Femur (tissue), 1 donor: ENCODE data around the gene HDGFL1.

Experiments used
- DNase-seq: peaks from one replicate; pipeline ENCODE4 v3.0.0-alpha.2; 2017

HDGFL1 gene

DNA sequence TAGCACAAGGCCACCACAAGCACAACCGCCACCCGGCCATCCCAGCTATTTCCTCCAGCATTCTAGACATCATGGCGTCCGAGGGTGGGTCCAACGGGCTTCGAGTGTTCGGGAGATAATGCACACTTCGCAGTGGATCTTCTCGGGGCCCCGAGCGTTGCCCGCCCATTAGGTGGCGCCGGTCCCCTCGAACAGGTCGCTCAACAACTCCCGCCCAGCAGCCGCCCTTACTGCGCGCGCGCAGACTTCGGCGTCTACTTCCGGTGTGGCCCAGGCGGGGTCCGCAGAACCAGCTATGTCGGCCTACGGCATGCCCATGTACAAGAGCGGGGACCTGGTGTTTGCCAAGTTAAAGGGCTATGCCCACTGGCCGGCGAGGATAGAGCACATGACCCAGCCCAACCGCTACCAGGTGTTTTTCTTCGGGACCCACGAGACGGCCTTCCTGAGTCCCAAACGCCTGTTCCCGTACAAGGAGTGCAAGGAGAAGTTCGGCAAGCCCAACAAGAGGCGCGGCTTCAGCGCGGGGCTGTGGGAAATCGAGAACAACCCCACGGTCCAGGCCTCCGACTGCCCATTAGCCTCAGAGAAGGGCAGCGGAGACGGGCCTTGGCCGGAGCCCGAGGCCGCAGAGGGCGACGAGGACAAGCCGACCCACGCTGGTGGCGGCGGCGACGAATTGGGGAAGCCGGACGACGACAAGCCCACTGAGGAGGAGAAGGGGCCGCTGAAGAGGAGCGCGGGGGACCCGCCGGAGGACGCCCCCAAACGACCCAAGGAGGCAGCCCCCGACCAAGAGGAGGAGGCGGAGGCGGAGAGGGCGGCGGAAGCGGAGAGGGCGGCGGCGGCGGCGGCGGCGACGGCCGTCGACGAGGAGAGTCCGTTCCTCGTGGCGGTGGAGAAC lies at the start of gene HDGFL1:
TSS of gene HDGFL1 (plus strand) at position 286 of the 904 bp plus-strand sequence. CDS start at position 296, 10 bp downstream.
- DNase-seq, result no peak

DNA sequence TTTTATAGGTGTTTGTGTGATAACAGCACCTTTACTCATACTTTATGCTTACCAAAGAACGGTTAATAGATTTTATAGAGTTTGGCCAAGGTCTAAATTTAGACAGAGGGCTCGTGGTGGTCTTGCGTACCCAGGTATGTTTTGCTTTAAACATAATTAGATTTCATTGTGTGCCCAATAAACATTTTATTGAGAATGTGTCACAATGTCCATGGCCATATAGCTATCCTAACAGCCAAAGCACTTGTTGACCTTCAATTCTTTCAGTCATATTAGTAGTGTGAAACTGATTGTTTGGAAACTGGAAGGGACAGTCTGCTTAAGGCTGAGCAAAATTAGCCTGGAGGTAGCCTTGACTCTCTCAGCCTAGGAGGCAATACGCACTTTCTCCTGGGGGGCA lies 48.3 kb upstream of the HDGFL1 start:
- no peak for DNase-seq

DNA sequence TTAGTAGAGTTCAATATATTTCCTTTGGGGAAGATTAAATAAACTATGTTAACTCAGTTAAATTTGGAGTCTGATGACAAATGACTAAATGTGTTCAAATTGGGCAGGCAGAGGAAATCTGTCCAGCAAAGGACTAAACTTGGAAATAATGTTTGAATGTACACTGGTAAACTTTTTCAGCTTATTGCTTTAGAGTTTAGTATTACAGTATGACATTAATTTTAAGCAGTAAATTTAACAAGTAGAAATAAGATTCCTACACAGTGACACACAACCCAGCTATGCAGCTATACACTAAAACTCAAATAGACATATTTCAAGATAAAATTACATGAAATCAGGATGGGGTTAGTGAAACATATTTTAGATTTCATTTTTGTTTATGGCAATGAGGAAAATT lies 42.6 kb upstream of the HDGFL1 start:
- no peak for DNase-seq

DNA sequence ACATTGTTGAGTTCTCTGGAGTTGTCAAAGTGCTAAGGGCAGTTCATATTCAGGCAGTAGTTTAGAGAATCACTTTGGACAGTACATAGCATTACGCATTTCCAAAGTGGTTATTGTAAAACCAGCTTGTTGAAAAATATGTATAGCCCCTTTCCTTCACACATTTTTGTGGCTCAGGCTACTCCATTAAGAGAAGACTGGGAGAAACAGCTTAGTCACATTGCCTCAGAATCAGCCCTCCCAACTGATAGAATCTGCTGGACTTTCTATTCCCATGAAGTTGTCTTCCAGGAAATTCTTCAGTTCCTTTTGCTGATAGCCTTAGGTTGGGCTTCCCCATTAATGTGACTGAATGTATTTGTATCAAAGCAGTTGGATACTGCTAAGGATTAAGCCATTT lies 39.5 kb upstream of the HDGFL1 start:
- no peak for DNase-seq

DNA sequence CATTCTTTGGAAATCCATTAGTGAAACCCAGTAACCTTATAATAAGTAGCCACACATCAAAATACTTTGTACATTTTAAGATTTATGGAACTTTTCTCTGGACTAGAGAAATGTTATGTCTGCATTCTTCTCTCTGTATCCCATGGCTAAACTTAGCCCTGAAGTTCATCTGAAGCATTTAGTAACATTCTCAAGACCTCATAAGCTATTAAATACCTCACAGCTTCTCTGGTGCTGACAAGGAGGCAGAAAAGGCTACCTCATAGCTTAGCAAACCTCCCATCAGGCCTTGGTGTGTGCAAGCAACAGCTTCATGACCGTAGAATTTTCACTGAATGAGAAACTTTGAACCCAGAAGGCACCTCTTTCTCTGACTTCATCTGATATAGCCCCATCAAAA lies 38.9 kb upstream of the HDGFL1 start:
- no peak for DNase-seq

DNA sequence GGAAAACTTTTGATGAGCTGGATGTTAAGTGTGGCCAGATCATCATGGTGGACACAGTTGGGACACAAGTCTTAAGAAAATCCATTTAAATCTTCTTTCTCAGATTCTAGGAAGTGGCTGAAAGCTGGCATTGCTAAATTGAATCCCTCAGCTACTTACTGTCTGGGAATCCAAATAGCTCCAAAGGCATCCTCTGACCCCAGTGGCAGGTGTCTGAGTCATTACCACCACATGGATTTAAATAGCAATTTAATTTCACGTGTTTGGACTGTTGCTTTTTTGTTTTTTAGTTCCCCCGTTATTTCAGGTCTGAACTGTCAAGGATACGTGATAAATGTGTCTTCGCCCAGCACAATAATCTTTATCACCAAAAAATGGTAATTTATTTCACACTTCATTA lies 33.2 kb upstream of the HDGFL1 start:
- no peak for DNase-seq

DNA sequence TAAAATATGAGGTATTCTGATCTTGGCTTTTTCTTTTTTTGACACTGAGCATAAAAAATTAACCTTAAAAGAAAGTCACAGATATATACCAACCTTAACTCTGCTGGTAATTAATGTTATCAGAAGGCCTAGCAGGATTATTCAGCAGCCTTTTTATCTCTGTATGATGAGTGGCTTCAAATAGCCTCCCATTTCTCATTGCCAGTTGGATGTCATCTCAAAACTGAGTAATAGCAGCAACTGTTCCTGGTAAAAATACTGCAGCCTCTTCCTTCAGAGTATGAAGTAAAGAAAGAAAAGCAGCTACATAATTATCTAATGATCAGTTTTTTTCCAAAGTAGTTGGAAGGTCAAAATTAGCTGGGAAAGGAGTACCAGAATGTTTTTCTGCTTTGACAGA lies 24.9 kb upstream of the HDGFL1 start:
- DNase-seq, result no peak

DNA sequence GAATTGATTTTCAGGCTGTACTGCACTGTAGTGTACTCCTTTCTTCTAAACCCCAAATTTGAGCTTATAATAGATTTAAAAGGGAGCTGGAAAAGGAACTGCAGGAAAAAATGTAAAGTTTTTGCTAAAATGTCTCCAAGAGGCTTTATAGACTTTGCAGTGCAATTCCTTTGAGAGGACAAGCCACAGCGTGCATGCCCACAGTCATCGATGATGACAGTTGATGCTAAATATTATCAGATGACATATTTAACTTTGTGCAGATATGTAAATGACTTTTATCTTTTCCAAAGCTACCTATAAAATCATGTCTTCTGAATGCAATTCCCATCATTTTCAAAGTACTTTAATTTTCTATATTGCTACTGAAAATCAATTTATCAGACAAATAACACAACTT lies 24.3 kb upstream of the HDGFL1 start:
- no peak for DNase-seq

DNA sequence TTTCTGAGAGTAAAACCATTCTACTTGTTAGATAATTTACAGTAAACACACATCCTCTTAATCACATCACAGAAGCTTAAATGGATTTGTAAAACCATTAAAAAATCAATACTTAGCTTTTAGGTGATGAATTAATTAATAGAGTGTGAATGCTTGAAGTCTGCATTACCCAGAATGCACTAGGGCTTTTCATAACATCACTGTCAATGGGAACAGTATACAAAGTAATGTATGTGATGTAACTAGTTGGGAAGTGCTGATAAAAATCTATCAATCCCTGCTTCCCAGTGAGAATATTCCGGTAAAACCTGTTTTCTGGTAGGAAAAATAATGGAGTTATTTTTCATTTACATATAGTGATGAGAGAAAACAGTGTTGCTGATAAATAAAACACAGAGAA lies 23.1 kb upstream of the HDGFL1 start:
- DNase-seq, result no peak

DNA sequence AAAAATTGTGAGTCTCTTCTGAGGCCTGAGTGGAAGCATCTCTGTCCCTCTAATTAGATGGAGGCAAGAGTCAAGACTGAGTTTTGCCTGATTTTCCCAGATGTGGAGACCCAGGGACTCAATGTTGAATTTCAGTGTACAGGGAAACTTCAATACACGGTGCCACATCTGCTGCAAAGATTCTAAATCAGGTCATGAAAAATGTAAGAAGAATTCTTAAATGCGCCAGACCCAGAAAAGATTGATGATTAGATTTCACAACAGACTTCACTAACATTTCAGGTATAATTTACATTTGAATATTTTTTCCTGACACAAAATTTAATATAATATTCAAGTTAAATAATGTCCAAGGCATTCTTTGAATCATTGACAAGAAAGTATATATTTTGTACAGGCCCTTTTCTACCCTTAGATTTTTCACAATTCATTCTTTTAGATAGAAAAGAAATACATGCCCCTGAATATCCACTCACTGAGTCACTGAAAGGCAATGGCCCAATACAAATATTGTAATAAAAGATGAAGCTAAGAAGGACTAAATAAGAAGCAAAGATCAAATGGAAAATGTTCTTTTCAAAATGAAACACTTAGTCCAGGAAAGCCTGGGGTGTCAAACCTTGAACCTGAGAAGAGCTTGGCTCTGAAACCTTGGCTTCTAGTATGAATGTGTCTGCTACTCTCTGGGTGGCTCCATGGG lies 18.2 kb upstream of the HDGFL1 start:
- peak; percentile 29 for DNase-seq

DNA sequence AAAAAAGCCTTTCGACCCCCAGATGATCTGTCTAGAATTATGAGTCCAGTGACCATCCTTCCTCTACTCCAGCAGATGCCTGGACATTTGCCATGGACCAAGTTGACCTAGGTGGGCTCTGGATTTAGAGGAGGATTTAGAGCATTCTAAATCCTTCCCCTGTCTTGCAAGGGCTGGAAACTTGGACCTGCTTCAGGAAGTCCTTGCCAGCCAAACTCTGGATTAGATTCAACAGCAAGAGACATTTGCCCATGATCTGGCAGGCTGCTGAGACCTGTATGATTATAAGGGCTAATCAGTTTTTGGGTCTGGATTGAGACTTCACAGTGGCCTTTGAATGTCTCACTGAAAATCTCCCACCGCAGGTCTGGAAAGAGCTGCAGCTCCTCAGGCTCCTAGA lies 13.1 kb upstream of the HDGFL1 start:
- no peak for DNase-seq

DNA sequence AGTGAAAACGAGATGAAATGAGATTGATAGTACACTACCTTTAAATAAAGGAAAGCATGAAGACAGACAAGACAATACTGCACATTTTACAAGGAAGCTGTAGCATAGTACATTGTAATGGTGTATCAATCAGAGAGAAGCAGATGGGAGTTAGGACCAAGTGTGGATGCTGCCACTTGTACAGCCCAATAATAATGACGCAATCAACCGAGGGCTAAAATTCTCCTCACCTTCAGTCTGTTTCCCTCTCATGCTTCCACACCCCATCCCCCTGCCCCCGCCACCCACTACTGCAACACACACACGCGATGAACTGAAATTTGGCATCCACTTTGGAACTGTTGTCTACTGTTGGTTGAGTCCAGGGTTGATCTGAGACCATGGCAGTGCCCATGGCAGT lies 12.4 kb upstream of the HDGFL1 start:
- no peak for DNase-seq

DNA sequence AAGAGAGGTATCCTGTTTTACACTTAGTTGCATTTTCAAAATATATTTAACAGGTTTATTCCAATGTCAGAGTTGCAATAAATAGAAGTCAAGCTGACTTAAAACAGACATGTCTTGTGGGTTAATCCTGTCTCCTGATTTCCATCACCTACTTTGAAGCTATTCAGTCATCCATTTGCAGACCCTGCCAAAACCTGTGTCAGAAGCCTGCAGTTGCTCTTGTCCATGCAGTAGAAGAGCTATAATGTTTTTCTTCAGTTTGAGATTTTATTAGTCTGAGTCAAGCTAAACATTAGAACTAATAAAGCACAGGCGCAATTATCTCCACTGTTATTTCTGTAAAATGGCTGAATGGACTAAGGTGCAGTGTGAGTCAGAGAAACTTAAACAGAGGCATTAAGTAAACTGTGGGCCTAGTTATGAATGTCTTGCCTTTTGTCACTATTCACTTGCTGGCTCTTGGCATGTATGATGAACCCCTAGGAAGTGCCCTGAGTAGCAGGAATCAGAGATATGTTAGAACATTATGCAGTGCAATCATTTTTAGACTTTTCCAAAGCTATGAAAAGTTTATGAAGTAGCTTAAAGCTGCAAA lies 11.0 kb upstream of the HDGFL1 start:
- DNase-seq, result no peak

DNA sequence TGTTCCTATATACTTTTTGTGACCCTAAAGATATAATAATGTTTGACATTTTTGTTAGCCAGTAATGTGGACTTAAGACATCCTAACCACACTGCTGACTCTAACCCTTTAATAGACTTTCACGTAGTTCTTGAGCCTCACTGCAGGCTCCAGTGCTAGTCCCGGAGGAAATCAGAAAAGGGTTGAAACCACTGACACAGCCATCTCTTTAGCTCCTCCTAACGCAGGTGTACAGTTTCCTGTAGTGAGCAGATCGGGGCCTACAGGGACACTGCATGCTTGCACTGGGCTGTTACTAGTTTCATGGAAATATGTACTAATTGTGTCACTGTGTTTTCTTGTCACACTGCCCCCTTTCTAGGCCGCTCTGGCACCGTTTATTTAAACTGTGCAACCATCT lies 512 bp upstream of the HDGFL1 start:
- no peak for DNase-seq

DNA sequence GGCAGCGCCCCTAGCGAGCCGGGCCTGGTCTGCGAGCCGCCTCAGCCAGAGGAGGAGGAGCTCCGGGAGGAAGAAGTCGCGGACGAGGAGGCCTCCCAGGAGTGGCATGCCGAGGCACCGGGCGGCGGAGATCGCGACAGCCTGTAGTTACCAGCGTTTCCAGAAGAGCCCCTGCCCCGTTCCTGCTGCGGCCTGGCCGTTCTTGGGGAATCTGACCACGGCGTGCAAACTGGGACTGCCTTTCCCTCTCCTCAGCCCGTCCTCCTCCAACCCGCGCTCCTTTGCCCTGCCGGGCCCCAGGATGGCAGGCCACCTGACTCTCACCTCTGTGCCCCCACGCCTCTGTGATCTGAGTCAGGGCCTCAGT lies 802 bp downstream of the HDGFL1 start:
- no peak for DNase-seq

DNA sequence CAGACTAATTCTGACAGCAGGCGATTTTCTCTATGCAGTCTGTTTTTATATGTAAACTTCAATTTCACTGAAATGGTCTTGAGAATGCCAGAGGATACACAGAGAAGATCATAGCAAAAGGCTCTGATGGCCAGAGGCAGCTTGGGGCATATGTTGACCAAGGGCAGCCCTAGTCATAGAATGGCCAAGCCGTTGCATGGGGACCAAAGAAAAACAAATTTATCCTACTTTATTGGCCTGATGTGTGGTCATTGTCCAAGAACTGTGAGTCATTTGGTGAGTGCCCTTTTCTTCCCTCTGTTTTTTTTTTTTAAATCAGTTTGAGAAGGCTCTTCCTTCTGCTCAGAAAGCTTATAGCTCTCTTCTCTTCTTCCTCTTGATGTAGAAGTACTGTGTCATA lies 5.8 kb downstream of the HDGFL1 start:
- DNase-seq, result no peak

DNA sequence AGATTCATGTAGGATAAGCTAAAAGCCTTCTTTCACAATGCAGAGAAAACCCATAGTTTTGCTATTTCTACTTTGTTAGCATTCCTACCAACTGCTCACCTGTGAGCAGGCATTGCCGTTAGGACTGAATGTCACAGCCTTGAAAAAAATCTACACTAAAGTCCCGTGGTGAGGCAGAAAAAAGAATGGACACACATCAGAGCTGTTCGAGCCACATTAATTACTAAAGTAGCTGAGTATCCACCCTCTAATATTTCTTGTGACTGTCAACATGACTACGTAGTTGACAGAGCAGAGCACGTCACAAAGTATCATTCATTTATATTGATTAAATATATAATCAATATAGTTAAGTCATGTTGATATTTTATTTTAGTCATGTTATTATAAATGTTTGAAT lies 10.1 kb downstream of the HDGFL1 start:
- no peak for DNase-seq

DNA sequence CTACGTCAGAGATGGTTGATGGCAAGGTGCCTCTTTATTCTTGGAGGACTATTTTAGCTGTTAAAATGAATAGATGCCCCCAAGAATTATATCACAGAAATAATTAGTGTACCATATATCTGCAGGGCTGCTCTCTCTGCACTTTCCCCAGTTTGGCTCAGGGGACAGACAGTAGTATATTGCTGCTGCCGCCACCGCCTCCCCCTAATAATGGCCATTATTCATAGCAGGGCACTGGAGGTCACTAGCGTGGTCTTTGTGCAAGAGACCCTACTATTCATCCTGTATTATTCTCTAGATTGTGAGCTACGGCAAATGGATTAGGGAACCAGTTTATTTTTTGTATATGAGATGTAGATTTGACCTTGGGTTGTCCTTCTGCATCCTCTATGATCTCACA lies 11.0 kb downstream of the HDGFL1 start:
- no peak for DNase-seq

DNA sequence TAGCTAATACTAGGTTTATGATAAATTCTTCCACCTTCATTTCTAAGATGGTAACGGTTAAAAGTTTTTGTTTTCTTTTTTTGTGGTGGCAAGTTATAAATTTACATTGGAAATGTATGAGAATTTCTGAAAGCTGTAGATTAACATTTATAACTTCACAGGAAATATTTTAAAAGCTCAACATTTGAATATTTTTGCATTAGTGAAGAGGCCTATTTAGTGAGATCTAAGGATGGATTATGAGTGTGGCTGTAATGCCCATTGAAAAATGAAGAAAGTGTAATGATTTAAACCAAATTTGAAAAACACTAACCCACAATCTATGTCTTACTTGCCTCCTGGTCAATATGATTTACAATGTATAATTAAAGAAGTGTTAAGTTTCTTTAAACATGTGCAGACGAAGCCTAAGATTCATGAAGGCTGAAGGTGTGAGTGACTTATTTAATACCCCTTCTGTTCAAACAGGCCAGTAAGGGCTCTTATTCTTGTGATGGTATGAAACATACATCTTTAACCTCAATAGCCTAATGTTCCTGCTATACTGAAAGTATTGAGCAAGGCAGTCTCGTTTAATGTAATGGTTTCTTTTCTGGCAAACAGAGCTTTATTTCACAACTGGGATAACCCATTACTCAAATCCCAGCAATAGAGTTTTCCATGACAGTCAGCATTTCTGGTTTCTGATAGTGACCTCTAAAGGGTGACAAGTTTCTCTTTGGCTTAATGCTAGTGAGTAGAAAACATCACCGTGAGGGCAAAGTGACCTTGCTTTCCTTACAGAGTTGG lies 13.2 kb downstream of the HDGFL1 start:
- no peak for DNase-seq

DNA sequence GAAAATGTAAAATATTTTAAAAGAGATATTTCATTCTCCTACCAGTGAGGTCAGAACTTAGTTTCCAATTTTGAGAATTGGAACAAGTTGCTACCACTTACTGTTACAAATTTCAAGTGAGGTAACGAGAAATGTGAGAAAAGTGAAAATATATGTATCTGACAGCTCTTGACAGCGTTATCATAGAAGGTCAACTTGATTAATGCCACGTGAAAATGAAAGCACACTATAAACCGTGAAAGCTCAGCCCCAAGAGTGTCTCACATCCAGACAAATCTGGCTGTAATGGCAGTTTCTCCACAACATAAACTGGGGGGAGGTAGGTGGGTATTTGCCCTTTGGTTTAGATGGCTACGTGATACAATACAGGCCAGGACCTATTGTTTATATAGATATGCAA lies 13.9 kb downstream of the HDGFL1 start:
- DNase-seq, result no peak

DNA sequence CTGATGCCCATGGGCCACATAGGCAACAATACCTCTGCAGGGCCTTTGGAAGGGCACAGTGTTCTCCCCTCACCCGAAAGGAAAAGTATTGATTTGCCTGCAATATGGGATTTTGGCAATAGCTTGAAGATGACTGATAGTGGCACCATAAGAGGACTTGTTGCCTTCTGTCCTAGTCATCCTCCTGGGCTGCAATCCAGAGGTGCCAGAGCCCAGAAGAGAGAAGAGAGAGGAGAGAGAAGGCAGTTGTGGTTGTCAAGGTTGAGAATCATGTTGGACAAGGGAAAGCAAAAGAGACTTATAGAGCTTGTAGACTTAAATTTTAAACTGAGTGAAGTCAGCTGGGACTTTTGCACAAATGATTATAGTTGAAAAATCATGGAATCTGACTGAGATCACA lies 14.6 kb downstream of the HDGFL1 start:
- no peak for DNase-seq

DNA sequence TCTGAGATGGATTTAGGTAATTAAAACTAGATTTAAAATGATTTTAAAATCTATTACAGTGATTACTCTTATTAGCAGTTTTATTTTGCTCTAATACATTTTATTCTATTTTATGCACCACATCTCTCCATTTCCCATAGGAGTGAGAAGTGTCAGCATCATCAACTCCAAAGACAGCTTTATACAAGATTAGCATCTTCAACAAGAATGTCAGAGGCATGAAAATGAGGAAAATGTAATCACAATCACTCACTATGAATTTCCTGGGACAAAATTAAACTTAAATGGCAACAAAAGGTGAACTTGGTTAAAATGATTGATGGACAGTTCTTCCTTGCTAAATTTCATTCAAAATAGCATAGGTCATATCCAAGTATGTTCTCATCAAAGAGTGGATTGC lies 19.8 kb downstream of the HDGFL1 start:
- DNase-seq, result no peak

DNA sequence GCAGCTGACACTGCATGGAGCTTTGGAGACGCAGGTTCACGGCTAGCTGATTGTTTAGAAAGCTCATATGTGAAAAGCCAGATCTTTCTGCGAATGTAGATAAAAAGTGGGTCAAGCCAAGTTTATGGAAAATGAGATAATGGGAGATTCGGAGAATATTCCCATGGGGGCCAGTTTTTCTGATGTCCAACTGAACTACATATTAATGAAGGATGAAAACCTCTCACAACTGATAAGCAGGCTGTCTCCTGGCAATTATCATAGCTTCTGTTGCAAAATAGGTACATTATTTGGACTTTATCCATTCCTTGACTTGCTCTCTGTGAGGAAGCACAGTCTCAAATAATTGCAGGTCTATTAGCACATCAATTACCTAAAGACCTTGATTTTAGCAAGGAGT lies 21.1 kb downstream of the HDGFL1 start:
- no peak for DNase-seq
